HG03108 (cell line): ENCODE data around the gene PNCK.
"Not testable (repeated sequence)": the region's sequence is repeated elsewhere in the genome, so short reads cannot be mapped to it uniquely, and the experiment has no call there.

Experiments used
- ATAC-seq: cut with Tn5 transposase; IDR thresholded peaks from one replicate; pipeline ENCODE4 v1.9.1; 2021; ENCODE audit warnings: moderate library complexity; ENCODE audit not compliant: unreplicated experiment

The PNCK gene

GRCh38 chrX:153673428-153674218 is at the start of gene PNCK:
TSS of gene PNCK (minus strand) at chrX:153673813. CDS start at chrX:153673076, 737 bp downstream.
- no peak for ATAC-seq

- ATAC-seq = no peak
Measured at GRCh38 chrX:153722704-153723350, 49.2 kb upstream of the PNCK start.

GRCh38 chrX:153719701-153720100 is 46.1 kb upstream of the PNCK start:
- ATAC-seq = no peak

- no peak for ATAC-seq
Measured at GRCh38 chrX:153719238-153719637, 45.6 kb upstream of the PNCK start.

GRCh38 chrX:153717445-153717844 is 43.8 kb upstream of the PNCK start:
- no peak for ATAC-seq

- ATAC-seq = no peak
Measured at GRCh38 chrX:153714256-153714655, 40.6 kb upstream of the PNCK start.

GRCh38 chrX:153709726-153710674 is 36.4 kb upstream of the PNCK start:
- no peak for ATAC-seq

- peak; percentile 54 for ATAC-seq
Measured at GRCh38 chrX:153708415-153708814, 34.8 kb upstream of the PNCK start.

GRCh38 chrX:153707406-153707805 is 33.8 kb upstream of the PNCK start:
- ATAC-seq = no peak

GRCh38 chrX:153706799-153707198 is 33.2 kb upstream of the PNCK start:
- ATAC-seq = no peak

- ATAC-seq = not testable (repeated sequence)
Measured at GRCh38 chrX:153705403-153706060, 31.9 kb upstream of the PNCK start.

- ATAC-seq = not testable (repeated sequence)
Measured at GRCh38 chrX:153704631-153705402, 31.2 kb upstream of the PNCK start.

- ATAC-seq = no peak
Measured at GRCh38 chrX:153704021-153704526, 30.5 kb upstream of the PNCK start.

GRCh38 chrX:153703036-153703370 is 29.4 kb upstream of the PNCK start:
- ATAC-seq = no peak

GRCh38 chrX:153702336-153703035 is 28.9 kb upstream of the PNCK start:
- no peak for ATAC-seq

GRCh38 chrX:153701706-153702105 is 28.1 kb upstream of the PNCK start:
- no peak for ATAC-seq

- no peak for ATAC-seq
Measured at GRCh38 chrX:153700967-153701366, 27.4 kb upstream of the PNCK start.

GRCh38 chrX:153700376-153700945 is 26.8 kb upstream of the PNCK start:
- no peak for ATAC-seq

GRCh38 chrX:153699784-153700371 is 26.3 kb upstream of the PNCK start:
- not testable (repeated sequence) for ATAC-seq
